Brain pericyte (primary cell): ENCODE data around the gene RNF208.
"Not testable (repeated sequence)": the region's sequence is repeated elsewhere in the genome, so short reads cannot be mapped to it uniquely, and the experiment has no call there.

Source experiments
- DNase-seq: peaks from one replicate; pipeline ENCODE4 v3.0.0-alpha.2; 2012; ENCODE audit warnings: low read depth, low spot score

The RNF208 gene, protein sequence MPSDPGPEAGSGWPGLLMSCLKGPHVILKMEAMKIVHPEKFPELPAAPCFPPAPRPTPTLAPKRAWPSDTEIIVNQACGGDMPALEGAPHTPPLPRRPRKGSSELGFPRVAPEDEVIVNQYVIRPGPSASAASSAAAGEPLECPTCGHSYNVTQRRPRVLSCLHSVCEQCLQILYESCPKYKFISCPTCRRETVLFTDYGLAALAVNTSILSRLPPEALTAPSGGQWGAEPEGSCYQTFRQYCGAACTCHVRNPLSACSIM

DNA sequence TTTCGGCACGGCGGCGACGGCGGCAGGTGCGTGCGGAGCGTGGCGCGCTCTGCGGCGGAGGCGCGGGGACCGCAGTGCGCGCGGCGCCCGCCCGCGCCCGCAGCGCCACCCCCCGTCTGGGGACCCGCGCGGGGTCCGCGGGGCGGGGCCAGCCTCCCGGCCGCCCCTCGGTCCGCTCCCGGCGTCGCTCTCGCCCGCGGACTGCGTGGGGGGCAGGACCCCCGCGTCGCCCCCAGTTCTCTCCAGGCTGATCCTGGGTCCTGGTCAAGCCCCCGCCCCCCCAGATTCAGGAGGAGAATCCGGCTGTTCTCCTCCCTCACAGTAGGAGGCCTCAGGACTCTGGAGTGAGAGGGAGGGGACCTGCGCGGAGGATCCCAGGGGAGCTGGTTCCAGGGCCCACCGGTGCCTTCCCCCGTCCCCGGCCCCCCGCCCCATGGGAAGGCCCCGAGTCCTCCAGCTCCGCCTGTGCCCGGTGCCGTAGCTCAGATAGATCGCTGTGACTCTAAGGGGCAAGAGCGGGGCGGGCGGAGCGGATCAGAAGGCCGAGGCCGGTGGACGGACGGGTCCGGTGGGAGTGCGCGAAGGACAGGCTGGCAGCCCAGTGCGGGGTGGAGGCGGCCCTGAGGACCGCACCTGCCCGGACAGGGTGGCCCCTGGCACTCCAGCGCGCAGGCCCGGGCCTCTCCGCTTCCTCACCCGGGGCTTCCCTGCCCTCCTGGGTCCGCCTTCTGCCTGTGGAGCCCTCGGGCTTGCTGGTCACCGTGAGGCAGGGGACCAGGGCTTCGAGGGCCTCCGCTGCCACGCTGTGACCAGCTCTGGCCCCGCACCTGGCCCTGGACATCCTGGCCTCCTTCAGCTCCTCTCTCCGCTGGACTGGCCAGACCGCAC is at the start of gene RNF208:
TSS of gene RNF208 (minus strand) at position 51 of the 888 bp plus-strand sequence. CDS start 1,028 bp downstream, outside the sequence.
- no peak for DNase-seq

DNA sequence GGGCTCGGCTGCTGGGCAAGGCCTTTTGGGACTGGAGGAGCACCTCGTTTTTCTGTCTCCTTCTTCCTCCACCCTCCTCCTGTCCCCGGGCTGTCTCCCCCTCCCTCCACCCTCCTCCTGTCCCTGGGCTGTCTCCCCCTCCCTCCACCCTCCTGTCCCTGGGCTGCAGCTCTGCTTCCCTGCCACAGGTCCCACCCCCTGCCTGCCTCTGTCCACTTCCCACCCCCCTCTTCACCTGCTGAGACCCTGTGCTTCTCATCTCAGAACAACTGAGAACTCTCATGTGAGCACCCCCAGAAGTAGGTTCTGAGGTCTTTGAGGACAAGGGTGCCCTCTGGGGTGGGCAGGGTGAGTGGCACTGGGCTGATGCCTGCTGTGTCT is 49.6 kb upstream of the RNF208 start:
- DNase-seq: no peak

DNA sequence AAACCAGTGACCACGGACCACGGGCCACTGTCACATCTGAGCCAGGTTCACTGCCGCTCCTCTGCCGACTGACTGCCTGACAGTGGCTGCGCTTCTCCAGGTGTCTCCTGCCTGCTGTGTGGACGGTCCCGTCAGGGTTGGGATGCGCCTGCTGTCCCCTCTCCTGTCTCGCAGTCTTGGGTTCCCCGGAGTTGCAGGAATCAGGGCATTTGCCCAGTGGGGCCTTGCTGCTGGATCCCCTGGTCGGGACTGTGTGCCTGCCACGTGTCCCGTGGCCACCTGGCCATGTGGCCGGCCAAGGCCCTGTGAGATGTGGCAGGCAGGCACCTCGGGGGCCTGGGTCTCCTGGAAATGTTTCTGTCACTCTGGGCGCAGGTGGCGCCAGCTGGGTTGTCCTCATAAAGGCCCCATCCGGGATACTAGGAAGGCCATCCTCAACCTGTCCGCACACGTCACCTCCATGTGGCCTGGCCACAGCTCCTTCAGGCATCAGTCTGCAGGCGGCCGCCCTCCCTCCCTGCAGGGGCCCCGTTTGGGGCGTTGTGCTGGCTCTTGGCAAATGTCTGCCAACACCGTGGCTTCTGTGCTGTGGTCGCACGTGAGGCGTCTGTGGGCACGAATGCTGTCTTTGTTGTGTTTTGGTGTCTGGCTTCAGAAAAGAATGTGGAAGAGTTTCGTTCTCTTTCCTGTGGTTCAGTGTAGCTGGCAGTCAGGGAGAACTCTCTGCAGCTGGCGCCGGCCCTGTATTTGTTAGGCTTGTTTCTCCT is 49.1 kb upstream of the RNF208 start:
- DNase-seq: no peak

DNA sequence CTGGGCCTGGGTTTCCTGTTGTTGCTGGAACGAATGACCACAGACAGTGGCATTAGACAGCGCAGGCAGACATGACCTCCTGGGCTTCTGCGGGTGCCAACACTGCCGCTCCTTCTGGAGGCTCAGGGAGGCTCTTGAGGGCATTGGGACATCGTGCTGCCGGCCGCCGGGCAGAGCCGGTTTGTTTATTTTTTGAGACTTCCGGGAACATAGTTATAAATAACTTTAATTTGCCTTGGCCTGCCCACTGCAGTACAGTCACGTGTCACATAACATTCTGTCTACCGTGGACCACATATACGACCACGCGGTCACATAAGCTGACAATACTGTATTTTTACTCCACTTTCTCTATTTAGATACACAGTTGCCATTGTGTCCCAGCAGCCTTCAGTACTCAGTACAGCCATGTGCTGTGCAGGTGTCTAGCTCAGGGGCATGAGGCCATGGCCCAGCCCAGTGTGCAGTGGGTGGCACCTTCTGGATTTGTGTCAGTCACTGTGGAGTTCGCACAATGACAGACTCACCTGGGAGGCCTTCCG is 47.3 kb upstream of the RNF208 start:
- no peak for DNase-seq

DNA sequence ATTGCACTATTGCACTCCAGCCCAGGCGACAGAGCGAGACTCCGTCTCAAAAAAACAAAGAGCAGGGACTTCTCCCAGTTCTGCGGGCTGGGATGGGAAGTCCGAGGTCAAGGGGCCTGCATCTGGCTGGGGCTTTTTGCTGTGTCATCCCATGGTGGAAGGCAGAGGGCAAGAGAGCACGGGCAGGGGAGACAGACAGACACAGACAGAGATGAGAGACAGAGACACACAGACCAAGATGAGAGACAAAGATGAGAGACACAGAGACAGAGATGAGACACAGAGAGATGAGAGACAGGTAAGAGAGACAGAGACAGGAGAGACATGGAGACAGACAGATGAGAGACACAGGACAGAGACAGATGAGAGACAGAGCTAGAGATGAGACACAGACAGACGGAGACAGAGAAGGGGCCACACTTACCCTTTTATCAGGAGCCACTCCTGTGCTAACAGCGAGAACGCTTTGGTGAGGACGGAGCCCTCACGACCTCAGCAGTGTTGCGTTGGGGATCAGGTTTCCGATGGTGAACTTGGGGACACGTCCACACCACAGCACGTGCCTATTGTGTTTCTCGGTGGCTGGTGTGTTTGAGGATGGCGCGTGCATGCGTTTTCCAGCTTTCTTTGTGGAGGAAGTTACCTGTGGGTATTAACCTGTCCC is 46.6 kb upstream of the RNF208 start:
- DNase-seq: no peak

DNA sequence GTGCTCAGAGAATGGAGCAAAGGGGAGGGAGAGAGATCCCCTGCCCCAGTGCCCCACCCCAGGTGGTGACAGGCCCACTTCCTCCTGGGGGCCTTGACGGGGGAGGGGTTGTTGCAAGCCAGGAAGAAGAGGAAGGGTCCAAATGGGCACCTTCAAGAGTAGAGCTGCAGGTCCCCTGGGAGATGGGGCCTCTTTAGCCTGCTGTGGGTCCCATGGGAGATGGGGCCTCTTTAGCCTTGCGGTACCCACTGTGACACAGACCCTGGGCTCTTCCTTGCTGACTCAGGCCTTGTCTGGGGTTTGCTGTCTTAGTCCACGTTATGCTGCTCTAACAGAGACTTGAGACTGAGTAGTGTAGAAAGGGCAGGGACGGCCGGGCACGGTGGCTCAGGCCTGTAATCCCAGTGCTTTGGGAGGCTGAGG is 45.9 kb upstream of the RNF208 start:
- no peak for DNase-seq

DNA sequence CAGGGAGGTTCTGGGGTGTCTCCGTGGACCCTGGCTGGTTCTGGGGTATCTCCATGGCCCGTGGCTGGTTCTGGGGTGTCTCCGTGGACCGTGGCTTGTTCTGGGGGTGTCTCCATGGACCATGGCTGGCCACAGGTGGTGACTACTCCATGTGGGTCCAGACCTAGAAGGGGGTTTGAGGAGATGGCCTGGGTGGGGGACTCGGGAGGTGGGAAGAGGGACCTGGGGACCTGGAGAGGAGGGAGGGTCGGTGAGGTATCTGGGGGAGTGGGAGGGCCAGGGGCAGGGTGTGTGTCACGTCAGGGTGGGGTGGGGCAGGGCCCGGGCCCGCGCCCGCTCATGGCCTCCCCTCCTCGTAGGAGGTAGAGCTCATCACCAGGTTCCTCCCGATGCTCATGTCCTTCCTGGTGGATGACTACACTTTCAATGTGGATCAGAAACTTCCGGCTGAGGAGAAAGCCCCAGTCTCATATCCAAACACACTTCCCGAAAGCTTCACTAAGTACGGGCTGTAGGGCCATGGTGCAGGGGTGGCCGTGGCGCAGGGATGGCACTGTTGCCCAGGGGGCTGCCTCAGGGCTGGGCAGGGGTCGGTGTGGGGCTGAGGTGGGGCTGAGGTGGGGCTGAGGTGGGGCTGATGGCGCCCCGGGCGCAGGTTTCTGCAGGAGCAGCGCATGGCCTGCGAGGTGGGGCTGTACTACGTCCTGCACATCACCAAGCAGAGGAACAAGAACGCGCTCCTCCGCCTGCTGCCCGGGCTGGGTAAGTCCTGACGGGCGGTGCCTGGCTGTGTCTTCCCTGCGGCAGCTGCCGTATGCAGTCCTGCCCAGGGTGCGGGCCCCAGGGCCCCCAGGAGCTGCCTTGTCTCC is 44.8 kb upstream of the RNF208 start:
- no peak for DNase-seq

DNA sequence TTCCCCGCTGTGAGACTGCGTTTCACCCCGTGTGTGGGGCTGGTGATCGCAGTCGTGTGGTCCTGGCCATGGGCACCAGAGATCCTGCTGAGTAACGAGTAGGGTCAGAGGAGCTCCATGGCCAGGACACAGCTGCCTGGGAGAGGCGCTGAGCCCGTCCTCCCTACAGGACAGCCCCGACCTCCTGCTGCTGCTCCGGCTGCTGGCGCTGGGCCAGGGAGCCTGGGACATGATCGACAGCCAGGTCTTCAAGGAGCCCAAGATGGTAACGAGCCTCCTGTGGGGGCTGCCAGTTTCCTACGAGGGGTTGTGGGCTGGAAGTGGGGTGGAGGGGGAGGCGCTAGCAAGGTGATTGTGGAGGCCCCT is 44.1 kb upstream of the RNF208 start:
- DNase-seq: no peak

DNA sequence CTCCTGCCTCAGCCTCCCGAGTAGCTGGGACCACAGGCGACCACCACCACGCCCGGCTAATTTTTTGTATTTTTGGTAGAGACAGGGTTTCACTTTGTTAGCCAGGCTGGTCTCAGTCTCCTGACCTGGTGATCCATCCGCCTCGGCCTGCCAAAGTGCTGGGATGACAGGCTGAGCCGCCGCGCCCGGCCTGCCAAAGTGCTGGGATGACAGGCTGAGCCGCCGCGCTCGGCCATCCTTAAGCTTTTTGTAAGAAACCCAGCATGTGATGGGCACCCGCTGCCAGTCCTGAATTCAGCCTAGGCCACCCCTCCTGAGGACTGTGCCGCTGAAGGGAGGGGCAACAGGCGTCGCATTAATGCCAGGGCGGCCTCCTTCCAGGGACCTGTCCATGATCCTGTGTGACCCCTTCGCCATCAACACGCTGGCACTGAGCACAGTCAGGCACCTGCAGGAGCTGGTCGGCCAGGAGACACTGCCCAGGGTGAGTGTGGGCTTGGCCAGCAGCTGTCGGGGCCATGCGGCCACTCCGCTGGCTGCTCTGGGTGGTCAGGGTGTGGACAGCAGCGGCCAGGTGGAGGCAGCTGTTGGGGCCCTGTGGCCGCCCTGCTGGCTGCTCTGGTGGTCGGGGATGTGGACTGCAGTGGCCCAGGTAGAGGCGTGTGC is 43.6 kb upstream of the RNF208 start:
- DNase-seq: no peak

DNA sequence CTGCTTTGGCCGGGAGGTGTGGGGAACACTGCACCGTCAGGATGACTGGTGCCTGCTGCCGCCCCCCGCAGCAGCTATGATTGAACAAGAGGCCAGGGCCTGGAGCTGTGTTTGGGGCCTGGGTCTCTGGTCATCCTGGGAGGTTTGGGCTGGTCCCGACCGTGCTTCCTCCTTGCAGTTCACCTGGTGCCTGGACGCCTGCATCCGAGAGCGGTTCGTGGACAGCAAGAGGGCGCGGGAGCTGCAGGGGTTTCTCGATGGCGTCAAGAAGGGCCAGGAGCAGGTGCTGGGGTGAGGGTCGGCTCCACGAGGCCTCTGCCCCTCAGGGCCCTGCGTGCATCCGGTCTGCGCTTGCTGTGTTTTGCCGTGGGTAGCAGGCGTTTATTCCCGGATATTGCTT is 42.0 kb upstream of the RNF208 start:
- DNase-seq: no peak

DNA sequence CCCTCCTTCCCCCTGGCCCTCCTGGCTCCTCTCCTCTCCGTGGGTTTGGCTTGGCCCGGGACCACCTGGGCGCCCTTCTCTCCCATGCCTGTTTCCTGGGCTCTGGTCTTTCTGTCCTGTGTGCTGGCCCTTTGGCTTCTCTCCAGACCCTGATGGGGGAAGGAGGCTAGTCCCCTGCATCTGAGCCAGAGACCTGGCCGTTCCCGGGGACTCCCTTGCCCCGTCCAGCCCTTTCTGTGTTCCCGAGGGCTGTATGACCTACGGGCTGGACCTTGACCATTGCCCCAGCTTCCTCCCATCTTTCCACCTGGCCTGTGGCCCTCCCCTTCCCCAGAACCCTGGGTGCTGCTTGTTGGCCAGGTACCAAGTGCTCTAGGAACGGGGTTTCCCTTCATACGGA is 41.5 kb upstream of the RNF208 start:
- no peak for DNase-seq

DNA sequence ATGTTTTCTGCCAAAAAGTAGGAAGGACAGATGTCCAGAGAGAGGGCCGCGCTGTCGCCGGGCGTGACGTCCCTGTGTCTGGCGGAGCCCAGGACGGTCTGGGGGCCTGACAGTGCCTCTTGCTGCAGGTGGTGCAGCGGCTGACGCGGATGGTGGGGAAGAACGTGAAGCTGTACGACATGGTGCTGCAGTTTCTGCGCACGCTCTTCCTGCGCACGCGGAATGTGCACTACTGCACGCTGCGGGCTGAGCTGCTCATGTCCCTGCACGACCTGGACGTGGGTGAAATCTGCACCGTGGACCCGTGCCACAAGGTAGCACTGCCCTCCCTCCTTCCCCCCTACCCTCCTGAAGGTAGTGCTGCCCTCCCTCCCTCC is 40.9 kb upstream of the RNF208 start:
- DNase-seq: no peak

DNA sequence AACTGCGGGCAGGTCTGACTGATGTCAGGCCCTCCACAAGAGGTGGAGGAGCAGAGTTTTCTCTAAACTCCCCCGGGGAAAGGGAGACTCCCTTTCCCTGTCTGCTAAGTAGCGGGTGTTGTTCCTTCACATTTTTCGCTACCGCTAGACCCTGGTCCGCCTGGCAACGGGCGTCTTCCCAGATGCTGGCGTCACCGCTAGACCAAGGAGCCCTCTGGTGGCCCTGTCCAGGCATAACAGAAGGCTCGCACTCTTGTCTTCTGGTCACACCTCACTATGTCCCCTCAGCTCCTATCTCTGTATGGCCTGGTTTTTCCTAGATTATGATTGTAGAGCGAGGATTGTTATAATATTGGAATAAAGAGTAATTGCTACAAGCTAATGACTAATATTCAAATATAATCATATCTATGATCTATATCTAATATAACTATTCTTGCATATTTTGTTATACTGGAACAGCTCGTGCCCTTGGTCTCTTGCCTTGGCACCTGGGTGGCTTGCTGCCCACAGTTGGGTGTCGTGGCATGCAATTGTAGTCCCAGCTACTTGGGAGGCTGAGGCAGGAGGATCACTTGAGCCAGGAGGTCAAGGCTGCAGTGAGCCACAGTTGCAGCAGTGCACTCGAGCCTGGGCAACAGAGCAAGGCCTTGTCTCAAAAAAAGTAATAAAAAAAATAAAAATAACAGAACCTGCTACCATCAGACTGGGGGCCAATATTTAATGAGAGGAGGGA is 40.3 kb upstream of the RNF208 start:
- DNase-seq: not testable (repeated sequence)

DNA sequence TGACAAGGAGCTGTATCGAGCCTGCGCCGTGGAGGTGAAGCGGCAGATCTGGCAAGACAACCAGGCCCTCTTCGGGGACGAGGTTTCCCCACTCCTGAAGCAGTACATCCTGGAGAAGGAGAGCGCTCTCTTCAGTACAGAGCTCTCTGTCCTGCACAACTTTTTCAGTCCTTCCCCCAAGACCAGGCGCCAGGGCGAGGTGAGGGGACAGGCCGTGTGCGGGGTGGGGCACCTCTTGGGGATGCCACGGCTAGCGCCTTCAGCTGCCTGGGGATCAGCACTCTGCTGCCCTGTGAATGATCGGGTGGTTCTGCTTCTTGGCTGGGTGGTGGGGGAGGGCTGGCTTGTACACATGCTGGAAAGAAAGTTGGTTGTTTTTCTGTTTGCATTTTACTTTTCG is 34.8 kb upstream of the RNF208 start:
- DNase-seq: no peak

DNA sequence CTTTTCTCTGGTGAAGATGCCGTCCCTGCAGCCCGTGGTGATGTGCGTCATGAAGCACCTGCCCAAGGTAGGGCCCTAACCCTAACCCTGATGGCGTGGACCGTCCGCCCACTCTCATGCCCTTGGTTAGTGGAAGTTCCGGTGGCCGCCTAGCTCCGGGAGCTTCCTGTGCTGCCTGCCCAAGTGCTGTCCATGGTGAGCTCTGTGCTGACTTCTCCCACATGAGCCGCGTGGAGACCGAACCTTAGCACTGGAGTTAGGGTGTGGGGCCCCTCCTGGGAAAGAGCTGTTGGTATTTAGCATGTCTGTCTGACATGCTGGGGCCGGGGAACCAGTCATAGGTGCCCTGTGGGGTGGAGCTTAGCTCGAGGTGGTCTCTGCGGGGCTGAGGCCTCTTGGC is 34.3 kb upstream of the RNF208 start:
- no peak for DNase-seq

DNA sequence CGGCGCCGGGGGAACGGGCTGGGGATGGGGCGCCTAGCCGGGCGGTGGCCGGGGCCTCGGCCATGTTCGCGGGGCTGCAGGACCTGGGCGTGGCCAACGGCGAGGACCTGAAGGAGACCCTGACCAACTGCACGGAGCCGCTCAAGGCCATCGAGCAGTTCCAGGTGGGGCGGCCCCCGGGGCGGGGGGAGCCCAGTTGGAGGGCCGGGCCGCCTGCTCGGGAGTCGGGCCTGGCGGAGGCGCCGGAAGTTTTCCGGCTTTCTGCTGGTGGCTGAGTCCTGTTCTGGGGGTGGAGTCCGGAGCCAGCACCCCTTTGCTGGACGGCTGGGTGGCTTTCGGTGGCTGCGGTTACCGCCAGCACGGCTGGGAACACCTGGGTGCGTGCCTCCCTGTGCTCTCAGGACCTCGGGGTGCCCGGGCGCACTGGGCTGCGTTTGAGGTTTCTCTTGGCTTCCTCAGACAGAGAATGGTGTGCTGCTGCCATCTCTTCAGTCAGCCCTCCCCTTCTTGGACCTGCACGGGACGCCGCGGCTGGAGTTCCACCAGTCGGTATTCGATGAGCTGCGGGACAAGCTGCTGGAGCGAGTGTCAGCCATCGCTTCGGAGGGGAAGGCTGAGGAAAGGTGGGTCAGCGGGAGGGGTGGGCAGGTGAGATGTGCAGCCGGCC is 33.5 kb upstream of the RNF208 start:
- DNase-seq: no peak

DNA sequence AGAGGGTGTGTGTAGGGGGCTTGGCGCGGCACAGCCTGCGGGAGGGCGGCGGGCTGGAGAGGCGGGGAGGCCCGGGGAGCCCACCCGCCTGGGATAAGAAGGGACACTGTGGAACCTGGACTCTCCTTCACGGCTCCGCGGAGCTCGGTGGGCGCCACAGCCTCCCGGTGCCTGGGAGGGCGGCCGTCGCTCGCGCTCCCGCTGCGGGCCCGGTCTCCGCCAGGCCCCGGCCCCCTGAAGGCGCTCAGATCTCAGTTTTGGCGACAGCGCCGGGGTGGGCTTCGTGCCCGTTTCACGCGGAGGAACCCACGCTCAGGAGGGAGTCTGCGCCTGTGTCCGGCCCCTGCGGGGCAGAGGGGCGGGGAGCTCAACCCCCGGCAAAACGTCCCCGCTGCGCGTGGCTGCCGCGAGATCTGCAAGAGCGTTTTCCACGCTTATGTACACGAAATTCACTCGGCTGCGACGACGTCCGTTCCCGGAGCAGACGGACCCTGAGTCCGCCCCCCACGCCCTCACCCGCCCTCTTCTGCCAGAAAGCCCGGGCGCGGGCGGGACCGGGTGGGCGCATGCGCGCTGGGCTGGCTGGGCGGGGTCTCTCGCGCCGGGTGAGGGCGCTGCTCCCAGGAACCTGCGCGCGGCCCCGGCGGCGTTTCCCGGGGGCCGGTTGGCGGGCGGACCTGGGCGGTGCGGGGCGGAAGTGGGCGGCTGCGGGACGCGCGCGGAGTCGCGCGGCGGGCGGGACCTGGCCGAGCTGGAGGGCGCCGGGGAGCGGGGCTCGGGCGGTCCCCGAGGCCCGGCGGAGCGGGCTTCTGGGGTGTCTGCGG is 32.8 kb upstream of the RNF208 start, which contains the start of gene NELFB:
TSS of gene NELFB (plus strand) at position 704 of the 824 bp plus-strand sequence.
- no peak for DNase-seq
